RPMI7951 (cell line): Measurements from ENCODE around the gene NTM. TPM values are rescaled to one million over a fixed set of nuclear protein-coding genes. Genes with fewer than 3 reads are reported as not detected.
A peak's percentile ranks its signal among the peaks of the same experiment; 100 is the strongest.
"Not testable (repeated sequence)": the region's sequence is repeated elsewhere in the genome, so short reads cannot be mapped to it uniquely, and the experiment has no call there.

Source experiments
- DNase-seq: peaks from one replicate; pipeline ENCODE4 v3.0.0-alpha.2; 2012; ENCODE audit warnings: low read depth
- total RNA-seq: library from RNA; depleted of rRNA; stranded (reverse); fragments of >200 nt; shearing (Covaris generic); gene quantifications from 2 replicates; pipeline ENCODE4 v1.2.3, GENCODE V29; 2014; rRNA removed

The NTM gene
- total RNA-seq = 38.7 and 47.8 TPM in 2 replicates

- DNase-seq = peak; percentile 22
Measured at GRCh38 chr11:131370090-131370751, at the start of gene NTM. NTM (plus strand) TSS chr11:131370615.

DNA sequence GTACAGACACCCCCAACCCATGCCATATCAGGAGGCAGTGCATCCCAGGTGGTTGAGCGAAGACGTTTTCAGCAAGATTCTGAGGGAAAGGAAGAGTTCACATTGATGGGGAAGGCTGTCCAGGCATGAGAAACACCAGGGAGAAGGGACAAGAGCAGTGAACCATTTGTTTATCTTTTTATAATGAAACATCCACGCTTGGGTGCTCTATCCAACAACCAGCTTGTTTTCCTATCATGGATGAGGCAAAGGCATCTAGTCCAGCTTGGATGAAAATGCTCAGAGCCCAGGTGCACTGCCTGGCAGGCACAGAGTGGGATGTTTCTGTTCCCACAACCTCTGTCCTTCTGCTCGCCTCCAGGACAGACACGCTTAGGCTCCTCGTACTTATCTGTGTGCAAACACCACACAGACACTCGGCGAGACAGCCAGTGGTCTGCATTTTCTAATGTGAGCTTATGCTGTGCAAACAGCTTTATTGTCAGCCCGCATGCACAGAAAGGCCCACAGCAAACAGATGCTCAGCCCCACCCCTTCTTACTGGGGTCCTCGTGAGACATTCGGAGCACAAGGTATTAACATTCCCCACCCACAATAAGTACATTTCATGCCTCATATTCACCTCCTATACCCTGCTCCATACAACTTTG is 45.4 kb upstream of the NTM start:
- no peak for DNase-seq

DNA sequence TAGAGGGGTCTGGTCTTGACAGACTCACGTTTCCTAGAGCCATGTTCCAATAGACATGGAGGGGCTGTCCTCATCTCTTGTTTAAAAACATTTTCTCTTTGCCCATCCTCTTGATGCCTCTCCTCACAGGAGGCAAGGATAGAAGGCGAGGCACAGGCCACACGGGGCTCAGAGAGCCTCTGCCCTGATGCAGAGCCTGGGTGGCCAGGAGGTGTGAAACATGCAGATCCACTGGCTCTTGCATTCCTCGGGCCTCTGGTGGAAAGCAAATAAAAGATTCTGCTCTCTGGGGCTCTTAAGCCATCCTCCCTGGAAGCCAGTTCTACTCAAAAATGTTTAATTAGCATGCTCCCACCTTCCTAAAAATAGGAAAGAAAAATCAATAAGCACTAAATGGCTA is 43.6 kb upstream of the NTM start:
- DNase-seq = no peak

GRCh38 chr11:131327421-131327820 is 43.0 kb upstream of the NTM start:
- no peak for DNase-seq

GRCh38 chr11:131328843-131329242 is 41.6 kb upstream of the NTM start:
- DNase-seq = no peak

- no peak for DNase-seq
Measured at GRCh38 chr11:131331010-131331409, 39.4 kb upstream of the NTM start.

GRCh38 chr11:131331546-131331945 is 38.9 kb upstream of the NTM start:
- DNase-seq = no peak

- DNase-seq = no peak
Measured at GRCh38 chr11:131334601-131335000, 35.8 kb upstream of the NTM start.

DNA sequence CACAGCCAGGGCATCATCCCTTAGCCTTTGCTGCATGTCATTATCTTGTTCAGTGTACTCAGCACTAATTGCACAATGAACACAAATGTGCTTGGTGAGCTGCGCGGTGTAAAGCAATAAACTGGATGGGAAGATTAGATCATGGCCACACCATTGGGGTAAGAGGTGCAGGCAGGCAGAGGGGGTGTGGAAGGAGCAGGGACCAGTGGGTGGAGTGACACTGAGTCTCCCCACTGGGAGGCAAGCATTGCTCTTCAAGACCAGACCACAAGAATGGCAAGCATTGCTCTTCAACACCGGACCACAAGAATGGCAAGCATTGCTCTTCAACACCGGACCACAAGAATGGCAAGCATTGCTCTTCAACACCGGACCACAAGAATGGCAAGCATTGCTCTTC is 28.5 kb upstream of the NTM start:
- not testable (repeated sequence) for DNase-seq

DNA sequence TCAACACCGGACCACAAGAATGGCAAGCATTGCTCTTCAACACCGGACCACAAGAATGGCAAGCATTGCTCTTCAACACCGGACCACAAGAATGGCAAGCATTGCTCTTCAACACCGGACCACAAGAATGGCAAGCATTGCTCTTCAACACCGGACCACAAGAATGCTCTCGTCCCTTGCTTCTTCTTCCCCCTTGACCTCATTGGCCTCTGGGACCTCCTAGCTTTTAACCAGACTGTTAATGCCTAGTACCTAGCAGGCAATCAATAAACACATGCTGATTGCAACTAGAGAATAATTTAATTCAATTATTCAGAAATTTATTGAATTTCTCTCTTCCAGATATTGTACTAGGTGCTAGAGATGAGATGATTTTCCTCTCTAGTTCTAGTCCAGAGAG is 28.0 kb upstream of the NTM start:
- not testable (repeated sequence) for DNase-seq

- DNase-seq = no peak
Measured at GRCh38 chr11:131345406-131345805, 25.0 kb upstream of the NTM start.

- no peak for DNase-seq
Measured at GRCh38 chr11:131349368-131350086, 20.9 kb upstream of the NTM start.

DNA sequence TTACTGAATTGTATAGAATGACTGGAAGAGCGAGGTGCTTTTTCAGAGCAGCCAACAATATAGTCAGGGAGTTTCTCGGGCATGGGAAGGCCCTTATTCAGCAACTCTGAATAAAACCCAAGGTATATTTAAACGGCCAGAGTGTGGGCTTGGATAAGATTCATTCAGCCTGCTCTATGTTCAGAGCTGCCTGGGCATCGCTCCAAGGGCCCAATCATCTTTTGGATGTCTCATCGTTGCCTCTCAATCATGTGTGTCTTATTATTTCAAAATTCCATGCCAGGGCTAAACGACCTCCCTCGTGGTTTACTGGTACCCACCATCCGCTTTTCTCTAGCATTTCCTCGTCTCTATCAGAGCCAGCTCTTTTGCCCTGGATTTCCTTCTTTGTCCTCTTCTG is 19.5 kb upstream of the NTM start:
- no peak for DNase-seq

GRCh38 chr11:131351848-131352247 is 18.6 kb upstream of the NTM start:
- DNase-seq = no peak

DNA sequence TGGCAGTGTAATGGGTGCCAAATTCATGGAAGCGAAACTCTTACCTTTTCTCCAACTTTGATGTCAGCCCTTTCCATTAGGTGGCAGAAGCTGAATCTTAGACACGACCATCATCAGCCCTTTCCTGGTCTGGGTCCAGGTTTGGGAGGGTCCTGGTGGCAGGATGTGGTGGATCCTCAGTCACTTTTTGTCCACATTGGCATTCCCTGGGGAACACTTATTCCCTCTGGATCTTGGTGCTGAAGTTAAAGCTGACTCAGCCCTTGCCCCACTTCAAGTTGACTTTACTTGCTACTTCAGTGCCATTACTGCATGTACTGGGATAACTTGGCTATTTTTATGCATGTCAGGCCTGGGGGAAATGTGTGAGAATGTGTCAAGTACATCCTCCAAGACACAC is 16.6 kb upstream of the NTM start:
- no peak for DNase-seq

DNA sequence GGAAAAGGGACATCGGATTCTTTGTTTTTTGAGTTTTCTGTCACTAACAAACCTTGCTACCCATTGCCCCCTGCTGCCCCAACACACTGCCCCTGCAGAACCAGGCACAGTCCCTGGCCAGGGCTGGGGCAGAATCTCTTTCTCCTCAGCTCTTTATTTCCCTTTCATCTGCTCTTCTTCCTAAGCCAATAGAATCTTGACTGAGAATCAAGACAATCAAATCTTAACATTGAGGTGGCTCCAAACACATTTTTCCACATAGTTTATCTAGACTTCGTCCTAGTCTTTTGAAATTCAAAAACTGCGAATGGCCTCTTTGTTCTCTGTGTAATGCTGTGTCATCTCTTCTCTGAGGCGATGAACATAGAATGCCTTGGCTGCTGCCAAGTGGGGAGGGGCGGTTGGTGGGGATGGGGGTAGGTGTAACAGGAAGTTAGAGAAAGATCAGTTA is 16.1 kb upstream of the NTM start:
- DNase-seq = no peak

DNA sequence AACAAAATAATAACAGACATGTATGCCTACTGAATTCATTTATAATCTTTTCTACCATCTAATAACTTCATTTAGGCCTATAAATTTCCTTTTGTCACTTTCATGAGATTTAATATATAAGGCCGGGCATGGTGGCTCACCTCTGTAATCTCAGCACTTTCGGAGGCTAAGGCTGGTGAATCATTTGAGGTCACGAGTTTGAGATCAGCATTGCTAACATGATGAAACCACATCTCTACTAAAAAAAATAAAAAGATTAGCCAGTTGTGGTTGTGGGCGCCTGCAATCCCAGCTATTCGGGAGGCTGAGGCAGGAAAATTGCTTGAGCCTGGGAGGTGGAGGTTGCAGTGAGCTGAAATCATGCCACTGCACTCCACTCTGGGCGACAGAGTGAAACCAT is 14.2 kb upstream of the NTM start:
- peak; percentile 31 for DNase-seq

DNA sequence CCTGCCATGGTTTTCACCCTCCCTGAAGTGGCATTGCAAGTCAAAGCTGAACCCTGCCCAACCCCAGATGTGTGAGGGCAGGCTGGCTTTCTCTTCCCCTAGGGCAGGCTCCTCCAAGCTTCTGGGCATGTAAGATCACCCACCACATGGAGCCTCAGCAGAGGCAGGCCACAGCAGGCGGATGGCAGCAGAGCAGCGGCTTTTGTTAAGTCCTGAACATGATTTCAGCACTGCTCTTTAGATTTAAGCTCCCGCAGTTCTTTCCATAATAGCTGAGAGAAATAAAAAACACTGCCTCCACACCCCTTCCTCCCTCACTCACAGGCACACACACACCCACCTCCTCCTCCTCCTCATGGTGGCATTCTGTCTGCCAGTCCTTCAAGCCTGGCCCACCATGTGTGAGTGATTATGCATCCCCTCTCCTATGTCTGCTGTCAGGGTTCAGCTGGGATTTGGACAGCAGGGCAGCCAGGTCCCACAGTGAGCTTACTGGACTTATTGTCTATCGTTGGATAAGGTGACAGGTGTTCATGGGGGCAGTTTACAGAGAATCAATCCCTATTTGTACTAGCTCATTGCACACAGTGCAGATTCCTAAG is 5.0 kb upstream of the NTM start:
- no peak for DNase-seq

- DNase-seq = no peak
Measured at GRCh38 chr11:131370901-131371790, 731 bp downstream of the NTM start.

GRCh38 chr11:131371791-131372104 is 1.3 kb downstream of the NTM start:
- DNase-seq = no peak

- DNase-seq = no peak
Measured at GRCh38 chr11:131372234-131372962, 2.0 kb downstream of the NTM start.
